Keratinocyte (primary cell): ENCODE data around the gene TACC2. TPM values are rescaled to one million over a fixed set of nuclear protein-coding genes. Genes with fewer than 3 reads are reported as not detected.

Experiments
- DNase-seq: peaks from one replicate; pipeline ENCODE4 v3.0.0-alpha.2; 2011; ENCODE audit warnings: low read depth, missing footprints, low spot score
- FAIRE-seq: peaks from 2 replicates; lab custom pipeline; 2011; peaks lifted over from hg19 to GRCh38; lab: Jason Lieb, UNC
- H2AFZ ChIP-seq: 2 replicates; pipeline ENCODE4 v1.6.0; 2012; ENCODE audit warnings: low read length, control low read depth, inconsistent platforms; ENCODE audit not compliant: control insufficient read depth
- H3K27ac ChIP-seq: 2 replicates; pipeline ENCODE4 v1.5.1; 2011; ENCODE audit warnings: low read length; ENCODE audit not compliant: control insufficient read depth, insufficient read depth
- H3K27me3 ChIP-seq: 3 replicates; pipeline ENCODE4 v1.6.0; 2011; ENCODE audit warnings: low read length; ENCODE audit not compliant: control insufficient read depth, insufficient read depth; ENCODE audit errors: extremely low read depth
- H3K36me3 ChIP-seq, 2 experiments: 2 replicates in 1 of 2; 3 replicates in 1 of 2; pipeline ENCODE4 v1.5.1; 2011; ENCODE audit warnings: low read length in 2 of 2, mild to moderate bottlenecking in 1 of 2; ENCODE audit not compliant: control insufficient read depth in 2 of 2, insufficient read depth in 2 of 2; ENCODE audit errors: extremely low read depth in 1 of 2
- H3K4me1 ChIP-seq: 3 replicates; pipeline ENCODE4 v1.5.1; 2011; ENCODE audit warnings: low read length; ENCODE audit not compliant: control insufficient read depth, insufficient read depth; ENCODE audit errors: extremely low read depth
- H3K4me2 ChIP-seq: 3 replicates; pipeline ENCODE4 v1.6.0; 2011; ENCODE audit warnings: low read depth, low read length; ENCODE audit not compliant: control insufficient read depth, insufficient read depth; ENCODE audit errors: extremely low read depth
- H3K4me3 ChIP-seq, 3 experiments: fragments of 200-600 bp in 1 of 3; sonication (generic) in 1 of 3; 2 replicates in 2 of 3; 3 replicates in 1 of 3; pipeline ENCODE4 v1.5.1; 2011 to 2016; ENCODE audit warnings: low read length in 3 of 3, mild to moderate bottlenecking in 3 of 3, control low read depth in 2 of 3, inconsistent platforms in 1 of 3, low read depth in 1 of 3, mixed read lengths in 1 of 3, mixed run types in 1 of 3, moderate library complexity in 1 of 3; ENCODE audit not compliant: control insufficient read depth in 2 of 3, insufficient read depth in 2 of 3; ENCODE audit errors: extremely low read depth in 1 of 3
- H3K79me2 ChIP-seq: 2 replicates; pipeline ENCODE4 v1.6.0; 2012; ENCODE audit warnings: low read length; ENCODE audit not compliant: control insufficient read depth, insufficient read depth
- H3K9ac ChIP-seq: 3 replicates; pipeline ENCODE4 v1.6.0; 2011; ENCODE audit warnings: low read length; ENCODE audit not compliant: control insufficient read depth, insufficient read depth; ENCODE audit errors: extremely low read depth
- H3K9me1 ChIP-seq: 3 replicates; pipeline ENCODE4 v1.6.0; 2011; ENCODE audit warnings: low read length; ENCODE audit not compliant: control insufficient read depth, insufficient read depth; ENCODE audit errors: extremely low read depth
- H3K9me3 ChIP-seq: 2 replicates; pipeline ENCODE4 v1.5.1; 2012; ENCODE audit warnings: low read depth, low read length; ENCODE audit not compliant: control insufficient read depth
- H4K20me1 ChIP-seq: 3 replicates; pipeline ENCODE4 v1.6.0; 2011; ENCODE audit warnings: low read length; ENCODE audit not compliant: control insufficient read depth, insufficient read depth; ENCODE audit errors: extremely low read depth
- EZH2 ChIP-seq: IDR thresholded peaks from one replicate; pipeline ENCODE4 v1.6.1; 2012; ENCODE audit warnings: inconsistent platforms, mild to moderate bottlenecking, low read length, moderate library complexity
- dilution Hi-C: fragments of 300-500 bp; cut with MboI; formaldehyde crosslinking; loops from one replicate; pipeline ENCODE4 v1.7.0; 2020; ENCODE audit warnings: low sequenced_read_pairs; ENCODE audit not compliant: extremely low pct_ligation_motif_present
- polyA plus RNA-seq, 5 experiments: library from polyadenylated mRNA; depleted of rRNA in 3 of 5; stranded (reverse) in 3 of 5; stranded (forward) in 1 of 5; unstranded in 1 of 5; fragments of >200 nt; gene quantifications; 1 replicate in 1 of 5; 2 replicates in 3 of 5; 3 replicates in 1 of 5; pipeline versions ENCODE4 v1.2.1 to v1.2.3, GENCODE V29; 2011 to 2012; ENCODE audit warnings: missing spikeins in 2 of 5, low read depth in 1 of 5, low replicate concordance in 1 of 5
- TF ChIP-seq, protein P1 (sequence below), 3 experiments: IDR thresholded peaks in 1 of 3; conservative IDR thresholded peaks in 1 of 3; optimal IDR thresholded peaks in 1 of 3; 2 replicates in 2 of 3; 3 replicates in 1 of 3; pipeline versions ENCODE3 to v1.5.1; 2011; ENCODE audit warnings: low read length in 3 of 3, mild to moderate bottlenecking in 3 of 3, moderate library complexity in 2 of 3, control low read depth in 1 of 3, inconsistent platforms in 1 of 3; ENCODE audit not compliant: insufficient read depth in 2 of 3; ENCODE audit errors: extremely low read depth in 1 of 3

Gene TACC2
- polyA plus RNA-seq, 1 donor (not counting 4 experiments of a cell fraction or from before 2014, with no cell fraction given): 12.8 TPM

GRCh38 chr10:122240401-122240800, 251.4 kb downstream of the TACC2 start:
- Histone ChIP-seq H4K20me1 (no peaks in the 10 kb centered on the region), H3K9me3 (no peaks in the 10 kb centered on the region), H3K4me2 (no peak overlapping the region), H3K9ac (no peak overlapping the region), H3K4me1 (no peaks in the 10 kb centered on the region), H2AFZ (no peak overlapping the region), H3K4me3 (no peak overlapping the region), H3K27ac (no peak overlapping the region), H3K9me1 (no peaks in the 10 kb centered on the region), H3K36me3 (peaks cover 0 to 12% of the 10 kb centered on the region in 2 experiments), H3K79me2 (no peaks in the 10 kb centered on the region), H3K27me3 (no peaks in the 10 kb centered on the region)
- FAIRE-seq (no peak), DNase-seq (no peak)
- no peak for TF ChIP-seq EZH2
- TF ChIP-seq, protein P1, sequence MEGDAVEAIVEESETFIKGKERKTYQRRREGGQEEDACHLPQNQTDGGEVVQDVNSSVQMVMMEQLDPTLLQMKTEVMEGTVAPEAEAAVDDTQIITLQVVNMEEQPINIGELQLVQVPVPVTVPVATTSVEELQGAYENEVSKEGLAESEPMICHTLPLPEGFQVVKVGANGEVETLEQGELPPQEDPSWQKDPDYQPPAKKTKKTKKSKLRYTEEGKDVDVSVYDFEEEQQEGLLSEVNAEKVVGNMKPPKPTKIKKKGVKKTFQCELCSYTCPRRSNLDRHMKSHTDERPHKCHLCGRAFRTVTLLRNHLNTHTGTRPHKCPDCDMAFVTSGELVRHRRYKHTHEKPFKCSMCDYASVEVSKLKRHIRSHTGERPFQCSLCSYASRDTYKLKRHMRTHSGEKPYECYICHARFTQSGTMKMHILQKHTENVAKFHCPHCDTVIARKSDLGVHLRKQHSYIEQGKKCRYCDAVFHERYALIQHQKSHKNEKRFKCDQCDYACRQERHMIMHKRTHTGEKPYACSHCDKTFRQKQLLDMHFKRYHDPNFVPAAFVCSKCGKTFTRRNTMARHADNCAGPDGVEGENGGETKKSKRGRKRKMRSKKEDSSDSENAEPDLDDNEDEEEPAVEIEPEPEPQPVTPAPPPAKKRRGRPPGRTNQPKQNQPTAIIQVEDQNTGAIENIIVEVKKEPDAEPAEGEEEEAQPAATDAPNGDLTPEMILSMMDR (optimal IDR thresholded peaks at IDR 0.05 in 1 of 3, IDR thresholded peaks at IDR 0.05 in 1 of 3, conservative IDR thresholded peaks at IDR 0.05 in 1 of 3; ENCODE audit: extremely low read depth in 1 of 3, insufficient read depth in 2 of 3, low read length in 3 of 3): no peak
- dilution Hi-C loops: no loop called here

GRCh38 chr10:122241836-122242235, 252.9 kb downstream of the TACC2 start:
- H3K9me1 ChIP-seq: no peaks in the 10 kb centered on the region
- dilution Hi-C loops: no loop called here
- H2AFZ ChIP-seq: no peak overlapping the region
- no peaks in the 10 kb centered on the region for H3K27me3 ChIP-seq
- no peaks in the 10 kb centered on the region for H4K20me1 ChIP-seq
- H3K9me3 ChIP-seq: no peaks in the 10 kb centered on the region
- H3K4me1 ChIP-seq: no peaks in the 10 kb centered on the region
- DNase-seq: no peak
- H3K9ac ChIP-seq: no peak overlapping the region
- FAIRE-seq: no peak
- no peaks in the 10 kb centered on the region for H3K79me2 ChIP-seq
- peaks cover 0 to 19% of the 10 kb centered on the region in 2 experiments for H3K36me3 ChIP-seq
- H3K4me3 ChIP-seq: no peak overlapping the region
- H3K4me2 ChIP-seq: no peak overlapping the region
- no peak overlapping the region for H3K27ac ChIP-seq
- TF ChIP-seq, protein P1 (optimal IDR thresholded peaks at IDR 0.05 in 1 of 3, IDR thresholded peaks at IDR 0.05 in 1 of 3, conservative IDR thresholded peaks at IDR 0.05 in 1 of 3; ENCODE audit: extremely low read depth in 1 of 3, insufficient read depth in 2 of 3, low read length in 3 of 3): no peak
- TF ChIP-seq EZH2: no peak
